CD4-positive, alpha-beta T cell treated with Interferon gamma for 1 hour (primary cell): Measurements from ENCODE around the gene AADAC.
"Not testable (repeated sequence)": the region's sequence is repeated elsewhere in the genome, so short reads cannot be mapped to it uniquely, and the experiment has no call there.

ENCODE experiments used
- DNase-seq: peaks from one replicate; pipeline ENCODE4 v3.0.0-alpha.2; 2020

The AADAC gene

GRCh38 chr3:151800431-151800830, 13.5 kb upstream of the AADAC start:
- DNase-seq, result no peak

GRCh38 chr3:151804267-151804666, 9.6 kb upstream of the AADAC start:
- no peak for DNase-seq

- DNase-seq, result no peak
These were observed 7.1 kb upstream of the AADAC start for GRCh38 chr3:151806838-151807237.

- DNase-seq, result not testable (repeated sequence)
These were observed 5.0 kb upstream of the AADAC start for GRCh38 chr3:151808926-151809325.

GRCh38 chr3:151811474-151811873, 2.4 kb upstream of the AADAC start:
- no peak for DNase-seq

- no peak for DNase-seq
These were observed 672 bp downstream of the AADAC start for GRCh38 chr3:151814588-151814987.

- DNase-seq, result no peak
These were observed 2.2 kb downstream of the AADAC start for GRCh38 chr3:151816091-151816604.

- DNase-seq, result no peak
These were observed 3.6 kb downstream of the AADAC start for GRCh38 chr3:151817473-151817872.

GRCh38 chr3:151818361-151818760, 4.4 kb downstream of the AADAC start:
- DNase-seq, result no peak

GRCh38 chr3:151819910-151820309, 6.0 kb downstream of the AADAC start:
- DNase-seq, result no peak

GRCh38 chr3:151827816-151828215, 13.9 kb downstream of the AADAC start:
- DNase-seq, result no peak

GRCh38 chr3:151835751-151836525, 22.0 kb downstream of the AADAC start:
- no peak for DNase-seq

GRCh38 chr3:151837057-151837456, 23.1 kb downstream of the AADAC start:
- no peak for DNase-seq

- peak; percentile 32 for DNase-seq
These were observed 24.8 kb downstream of the AADAC start for GRCh38 chr3:151838574-151839312.

- DNase-seq, result no peak
These were observed 25.4 kb downstream of the AADAC start for GRCh38 chr3:151839313-151839631.

GRCh38 chr3:151841801-151842200, 27.9 kb downstream of the AADAC start:
- no peak for DNase-seq

- no peak for DNase-seq
These were observed 29.4 kb downstream of the AADAC start for GRCh38 chr3:151843275-151843674.

GRCh38 chr3:151845306-151845905, 31.5 kb downstream of the AADAC start:
- DNase-seq, result no peak

GRCh38 chr3:151850065-151850464, 36.1 kb downstream of the AADAC start:
- DNase-seq, result not testable (repeated sequence)

- DNase-seq, result peak; percentile 4
These were observed 38.3 kb downstream of the AADAC start for GRCh38 chr3:151852074-151852811.

GRCh38 chr3:151856118-151856517, 42.2 kb downstream of the AADAC start:
- DNase-seq, result no peak

- no peak for DNase-seq
These were observed 42.7 kb downstream of the AADAC start for GRCh38 chr3:151856641-151857040.

GRCh38 chr3:151859233-151859673, 45.3 kb downstream of the AADAC start:
- no peak for DNase-seq
